ENCODE measurements around the gene FGF12.

Gene FGF12

GRCh38 chr3:192490720-192491119 lies 236.6 kb downstream of the FGF12 start:
- H3K36me3 ChIP-seq (ENCODE audit: control insufficient read depth, low read length), result no peaks in the 10 kb centered on the region
- no peaks in the 10 kb centered on the region for H3K27me3 ChIP-seq (ENCODE audit: control insufficient read depth, low read length)
- H3K27ac ChIP-seq (ENCODE audit: low read depth, low read length), result no peak overlapping the region
- H3K9me3 ChIP-seq (ENCODE audit: control insufficient read depth, insufficient read depth, low read length), result no peaks in the 10 kb centered on the region
- H3K9me2 ChIP-seq (replicated peaks; ENCODE audit: control insufficient read depth, low read length), result no peaks in the 10 kb centered on the region; the same call in 1 of the 2 replicates
- H3K4me2 ChIP-seq (ENCODE audit: low read length), result no peak overlapping the region
- H3K4me1 ChIP-seq (ENCODE audit: control insufficient read depth, low read length), result peaks cover 18% of the 10 kb centered on the region
- no peaks in the 10 kb centered on the region for H3K79me2 ChIP-seq (ENCODE audit: control insufficient read depth, low read length)
- H4K20me1 ChIP-seq (ENCODE audit: control insufficient read depth, insufficient read depth, low read depth, low read length), result no peaks in the 10 kb centered on the region
- peaks cover 5% of the 10 kb centered on the region; the same call in 1 of the 2 replicates for H3F3A ChIP-seq (ENCODE audit: control insufficient read depth, insufficient read depth)
- no peak overlapping the region for H3K4me3 ChIP-seq (ENCODE audit: low read length)
- no peak for TF ChIP-seq EZH2phosphoT487 (IDR thresholded peaks at IDR 0.05; ENCODE audit: borderline replicate concordance, low read length)
- TF ChIP-seq CTCF (IDR thresholded peaks at IDR 0.05; ENCODE audit: low read depth, low read length, poor library complexity, severe bottlenecking), result no peak

- Histone ChIP-seq H3K9me3 (ENCODE audit: control insufficient read depth, insufficient read depth, low read length) (no peaks in the 10 kb centered on the region), H3F3A (ENCODE audit: control insufficient read depth, insufficient read depth) (peaks cover 5% of the 10 kb centered on the region; the same call in 1 of the 2 replicates), H4K20me1 (ENCODE audit: control insufficient read depth, insufficient read depth, low read depth, low read length) (no peaks in the 10 kb centered on the region), H3K27me3 (ENCODE audit: control insufficient read depth, low read length) (no peaks in the 10 kb centered on the region), H3K4me1 (ENCODE audit: control insufficient read depth, low read length) (peaks cover 17% of the 10 kb centered on the region), H3K79me2 (ENCODE audit: control insufficient read depth, low read length) (no peaks in the 10 kb centered on the region), H3K9me2 (replicated peaks; ENCODE audit: control insufficient read depth, low read length) (no peaks in the 10 kb centered on the region; the same call in 1 of the 2 replicates), H3K27ac (ENCODE audit: low read depth, low read length) (no peak overlapping the region), H3K4me3 (ENCODE audit: low read length) (no peak overlapping the region), H3K36me3 (ENCODE audit: control insufficient read depth, low read length) (no peaks in the 10 kb centered on the region), H3K4me2 (ENCODE audit: low read length) (no peak overlapping the region)
- TF ChIP-seq EZH2phosphoT487 (IDR thresholded peaks at IDR 0.05; ENCODE audit: borderline replicate concordance, low read length), result no peak
- TF ChIP-seq CTCF (IDR thresholded peaks at IDR 0.05; ENCODE audit: low read depth, low read length, poor library complexity, severe bottlenecking), result no peak
Measured at GRCh38 chr3:192489579-192489978, 237.8 kb downstream of the FGF12 start.

- Histone ChIP-seq H3K4me2 (ENCODE audit: low read length) (no peak overlapping the region), H3K4me3 (ENCODE audit: low read length) (no peak overlapping the region), H3K27me3 (ENCODE audit: control insufficient read depth, low read length) (no peaks in the 10 kb centered on the region), H3K9me2 (replicated peaks; ENCODE audit: control insufficient read depth, low read length) (no peaks in the 10 kb centered on the region; the same call in 1 of the 2 replicates), H3K9me3 (ENCODE audit: control insufficient read depth, insufficient read depth, low read length) (no peaks in the 10 kb centered on the region), H4K20me1 (ENCODE audit: control insufficient read depth, insufficient read depth, low read depth, low read length) (no peaks in the 10 kb centered on the region), H3F3A (ENCODE audit: control insufficient read depth, insufficient read depth) (no peaks in the 10 kb centered on the region), H3K4me1 (ENCODE audit: control insufficient read depth, low read length) (no peaks in the 10 kb centered on the region), H3K79me2 (ENCODE audit: control insufficient read depth, low read length) (no peaks in the 10 kb centered on the region), H3K36me3 (ENCODE audit: control insufficient read depth, low read length) (no peaks in the 10 kb centered on the region), H3K27ac (ENCODE audit: low read depth, low read length) (no peak overlapping the region)
- TF ChIP-seq CTCF (IDR thresholded peaks at IDR 0.05; ENCODE audit: low read depth, low read length, poor library complexity, severe bottlenecking), result no peak
Measured at GRCh38 chr3:192487033-192487432, 240.3 kb downstream of the FGF12 start.

All from DOHH2 (cell line).